SK-N-MC (cell line): ENCODE measurements around the gene DDX47.

Experiments
- EZH2 ChIP-seq: fragments of 200-600 bp; sonication (generic); IDR thresholded peaks from one replicate; pipeline ENCODE4 v1.6.1; 2017; ENCODE audit warnings: antibody characterized with exemption
- POLR2AphosphoS5 ChIP-seq: IDR thresholded peaks from 2 replicates; pipeline ENCODE4 v1.6.1; 2012; ENCODE audit warnings: mild to moderate bottlenecking, low read depth, low read length, borderline replicate concordance

GRCh38 chr12:12807970-12808702, 5.0 kb upstream of the DDX47 start:
- TF ChIP-seq EZH2 (no peak), POLR2AphosphoS5 (no peak)
